Measurements from ENCODE around the gene PCCA.
"Not testable (repeated sequence)": the region's sequence is repeated elsewhere in the genome, so short reads cannot be mapped to it uniquely, and the experiment has no call there.

The PCCA gene

GRCh38 chr13:100300243-100300642 is 211.3 kb downstream of the PCCA start:
- no peak for DNase-seq (ENCODE audit: insufficient read length)
- no peak for TF ChIP-seq POLR2AphosphoS5 (IDR thresholded peaks at IDR 0.05; ENCODE audit: low read depth, low read length)
- no peak for TF ChIP-seq POLR2A (IDR thresholded peaks at IDR 0.05; ENCODE audit: low read depth, low read length)
- no peak for TF ChIP-seq TAF1 (IDR thresholded peaks at IDR 0.05; ENCODE audit: borderline replicate concordance, low read depth, low read length)
- FAIRE-seq, result no peak

- FAIRE-seq, result no peak
- TF ChIP-seq POLR2AphosphoS5 (IDR thresholded peaks at IDR 0.05; ENCODE audit: low read depth, low read length) (no peak), TAF1 (IDR thresholded peaks at IDR 0.05; ENCODE audit: borderline replicate concordance, low read depth, low read length) (no peak), POLR2A (IDR thresholded peaks at IDR 0.05; ENCODE audit: low read depth, low read length) (no peak)
These were observed 211.8 kb downstream of the PCCA start for GRCh38 chr13:100300708-100301107.

GRCh38 chr13:100301418-100301817 is 212.5 kb downstream of the PCCA start:
- no peak for FAIRE-seq
- no peak for DNase-seq (ENCODE audit: insufficient read length)
- TF ChIP-seq POLR2A (IDR thresholded peaks at IDR 0.05; ENCODE audit: low read depth, low read length) (no peak), POLR2AphosphoS5 (IDR thresholded peaks at IDR 0.05; ENCODE audit: low read depth, low read length) (no peak), TAF1 (IDR thresholded peaks at IDR 0.05; ENCODE audit: borderline replicate concordance, low read depth, low read length) (no peak)

More at GRCh38 chr13:100300708-100301107, 211.8 kb downstream of the PCCA start:
- DNase-seq (ENCODE audit: insufficient read length), result no peak

GRCh38 chr13:100302391-100302790 is 213.5 kb downstream of the PCCA start:
- DNase-seq (ENCODE audit: insufficient read length) (no peak), FAIRE-seq (no peak)
- TF ChIP-seq POLR2A (IDR thresholded peaks at IDR 0.05; ENCODE audit: low read depth, low read length), result no peak
- TF ChIP-seq TAF1 (IDR thresholded peaks at IDR 0.05; ENCODE audit: borderline replicate concordance, low read depth, low read length), result no peak
- no peak for TF ChIP-seq POLR2AphosphoS5 (IDR thresholded peaks at IDR 0.05; ENCODE audit: low read depth, low read length)

- TF ChIP-seq POLR2A (IDR thresholded peaks at IDR 0.05; ENCODE audit: low read depth, low read length) (no peak), POLR2AphosphoS5 (IDR thresholded peaks at IDR 0.05; ENCODE audit: low read depth, low read length) (no peak), TAF1 (IDR thresholded peaks at IDR 0.05; ENCODE audit: borderline replicate concordance, low read depth, low read length) (no peak)
- FAIRE-seq (no peak), DNase-seq (ENCODE audit: insufficient read length) (no peak)
These were observed 215.3 kb downstream of the PCCA start for GRCh38 chr13:100304229-100304628.

- FAIRE-seq (no peak), DNase-seq (ENCODE audit: insufficient read length) (no peak)
- TF ChIP-seq POLR2A (IDR thresholded peaks at IDR 0.05; ENCODE audit: low read depth, low read length) (no peak), TAF1 (IDR thresholded peaks at IDR 0.05; ENCODE audit: borderline replicate concordance, low read depth, low read length) (no peak), POLR2AphosphoS5 (IDR thresholded peaks at IDR 0.05; ENCODE audit: low read depth, low read length) (no peak)
These were observed 216.5 kb downstream of the PCCA start for GRCh38 chr13:100305398-100305797.

GRCh38 chr13:100306030-100306429 is 217.1 kb downstream of the PCCA start:
- FAIRE-seq (no peak), DNase-seq (ENCODE audit: insufficient read length) (no peak)
- TF ChIP-seq POLR2AphosphoS5 (IDR thresholded peaks at IDR 0.05; ENCODE audit: low read depth, low read length) (no peak), TAF1 (IDR thresholded peaks at IDR 0.05; ENCODE audit: borderline replicate concordance, low read depth, low read length) (no peak), POLR2A (IDR thresholded peaks at IDR 0.05; ENCODE audit: low read depth, low read length) (no peak)

- no peak for TF ChIP-seq TAF1 (IDR thresholded peaks at IDR 0.05; ENCODE audit: borderline replicate concordance, low read depth, low read length)
- no peak for TF ChIP-seq POLR2A (IDR thresholded peaks at IDR 0.05; ENCODE audit: low read depth, low read length)
- TF ChIP-seq POLR2AphosphoS5 (IDR thresholded peaks at IDR 0.05; ENCODE audit: low read depth, low read length), result no peak
- DNase-seq (ENCODE audit: insufficient read length) (no peak), FAIRE-seq (no peak)
These were observed 217.6 kb downstream of the PCCA start for GRCh38 chr13:100306434-100306999.

GRCh38 chr13:100314132-100314910 is 225.4 kb downstream of the PCCA start:
- DNase-seq (ENCODE audit: insufficient read length), result no peak
- no peak for FAIRE-seq
- TF ChIP-seq POLR2A (IDR thresholded peaks at IDR 0.05; ENCODE audit: low read depth, low read length) (no peak), POLR2AphosphoS5 (IDR thresholded peaks at IDR 0.05; ENCODE audit: low read depth, low read length) (no peak), TAF1 (IDR thresholded peaks at IDR 0.05; ENCODE audit: borderline replicate concordance, low read depth, low read length) (no peak)

- TF ChIP-seq TAF1 (IDR thresholded peaks at IDR 0.05; ENCODE audit: borderline replicate concordance, low read depth, low read length) (no peak), POLR2AphosphoS5 (IDR thresholded peaks at IDR 0.05; ENCODE audit: low read depth, low read length) (no peak), POLR2A (IDR thresholded peaks at IDR 0.05; ENCODE audit: low read depth, low read length) (no peak)
- FAIRE-seq (peak; percentile 21), DNase-seq (ENCODE audit: insufficient read length) (no peak)
These were observed 226.6 kb downstream of the PCCA start for GRCh38 chr13:100315522-100315921.

- DNase-seq (ENCODE audit: insufficient read length); FAIRE-seq: not testable (repeated sequence)
These were observed 229.6 kb downstream of the PCCA start for GRCh38 chr13:100318473-100318872.

- FAIRE-seq, result no peak
- DNase-seq (ENCODE audit: insufficient read length), result no peak
- TF ChIP-seq POLR2A (IDR thresholded peaks at IDR 0.05; ENCODE audit: low read depth, low read length) (no peak), TAF1 (IDR thresholded peaks at IDR 0.05; ENCODE audit: borderline replicate concordance, low read depth, low read length) (no peak), POLR2AphosphoS5 (IDR thresholded peaks at IDR 0.05; ENCODE audit: low read depth, low read length) (no peak)
These were observed 235.0 kb downstream of the PCCA start for GRCh38 chr13:100323937-100324336.

All from GM12892 (cell line).